HG03575 (cell line): ENCODE results near the gene MTMR4.

Source experiments
- ATAC-seq: cut with Tn5 transposase; IDR thresholded peaks from one replicate; pipeline ENCODE4 v1.9.1; 2021; ENCODE audit not compliant: unreplicated experiment, insufficient number of reproducible peaks, low FRiP score; ENCODE audit errors: extremely low read depth

Gene MTMR4

DNA sequence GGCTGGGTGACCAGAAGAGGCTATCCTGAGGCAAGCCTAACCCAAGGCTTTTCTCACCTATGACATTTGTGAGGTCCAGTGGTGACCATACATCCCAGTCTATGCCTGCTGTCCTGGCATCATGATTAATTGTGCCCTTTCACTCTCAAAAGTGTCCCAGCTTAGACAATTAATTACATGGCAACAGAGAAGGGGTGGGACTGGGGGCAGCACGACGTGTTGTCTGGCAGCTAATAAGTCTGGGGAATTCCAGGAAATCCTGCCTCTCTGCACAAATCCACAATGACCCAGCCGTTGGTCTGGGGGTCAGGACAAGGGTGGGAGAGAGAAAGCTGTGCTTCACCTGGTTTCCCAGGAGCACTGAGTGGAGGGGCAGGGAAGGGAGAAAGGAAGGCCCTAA lies 14.0 kb upstream of the MTMR4 start:
- ATAC-seq = no peak

- no peak for ATAC-seq
Observed at GRCh38 chr17:58527949-58528348, 13.5 kb upstream of the MTMR4 start.

GRCh38 chr17:58527306-58527705 lies 12.9 kb upstream of the MTMR4 start:
- ATAC-seq = no peak

DNA sequence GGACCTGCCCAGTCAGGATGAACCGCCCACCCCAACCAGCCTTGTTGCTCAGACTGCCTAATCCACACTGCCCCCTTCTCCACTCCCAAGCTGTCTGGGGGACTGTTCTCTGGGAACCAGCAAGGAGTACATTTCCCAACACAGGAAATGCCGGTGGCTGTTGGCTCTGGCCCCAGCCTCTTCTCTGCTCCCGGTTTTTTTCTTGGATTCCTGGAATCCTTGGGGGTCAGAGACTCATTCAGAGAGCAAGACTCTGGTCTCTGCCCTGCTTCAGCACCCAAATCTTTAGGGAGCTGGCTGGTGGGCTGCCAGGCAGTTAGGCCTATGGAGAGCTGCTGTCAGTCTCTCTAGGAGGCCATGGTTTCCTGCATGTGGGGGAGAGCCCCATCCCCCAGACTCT lies 10.8 kb upstream of the MTMR4 start:
- no peak for ATAC-seq

GRCh38 chr17:58521680-58522079 lies 7.2 kb upstream of the MTMR4 start:
- ATAC-seq = no peak

- no peak for ATAC-seq
Observed at GRCh38 chr17:58520843-58521430, 6.5 kb upstream of the MTMR4 start.

DNA sequence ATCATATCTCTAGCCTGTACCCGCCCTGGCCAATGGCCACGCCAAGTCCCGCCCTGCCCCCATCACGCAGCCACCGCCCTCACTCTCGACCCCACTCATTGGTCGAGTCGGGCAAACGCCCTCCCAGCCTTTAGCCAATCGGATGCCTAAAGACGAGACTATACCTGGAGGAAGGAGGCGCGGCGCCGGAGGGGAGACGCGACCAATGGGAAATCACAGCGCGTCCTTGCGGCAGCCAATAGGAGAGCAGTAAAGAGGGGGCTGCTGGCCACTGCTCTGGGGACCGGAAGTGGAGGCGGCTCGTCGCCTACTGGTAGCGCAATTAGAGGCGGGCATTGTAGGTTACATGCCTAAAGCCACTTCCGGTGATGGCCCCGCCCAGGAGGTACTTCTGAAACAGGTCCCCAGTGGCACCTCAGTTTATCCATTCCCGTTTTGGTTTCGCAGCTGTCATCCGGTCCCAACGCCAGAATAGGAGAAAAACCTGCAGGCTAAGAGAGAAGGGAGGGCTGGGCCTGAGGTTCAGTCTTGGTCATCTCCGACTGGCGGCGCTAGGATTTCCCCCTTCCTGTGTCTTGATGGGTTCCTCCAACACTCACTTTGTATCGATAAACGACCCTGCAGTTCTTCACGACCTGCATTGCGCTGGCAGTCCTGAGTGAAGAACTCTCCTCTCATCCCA lies 3.6 kb upstream of the MTMR4 start:
- peak; percentile 65 for ATAC-seq

DNA sequence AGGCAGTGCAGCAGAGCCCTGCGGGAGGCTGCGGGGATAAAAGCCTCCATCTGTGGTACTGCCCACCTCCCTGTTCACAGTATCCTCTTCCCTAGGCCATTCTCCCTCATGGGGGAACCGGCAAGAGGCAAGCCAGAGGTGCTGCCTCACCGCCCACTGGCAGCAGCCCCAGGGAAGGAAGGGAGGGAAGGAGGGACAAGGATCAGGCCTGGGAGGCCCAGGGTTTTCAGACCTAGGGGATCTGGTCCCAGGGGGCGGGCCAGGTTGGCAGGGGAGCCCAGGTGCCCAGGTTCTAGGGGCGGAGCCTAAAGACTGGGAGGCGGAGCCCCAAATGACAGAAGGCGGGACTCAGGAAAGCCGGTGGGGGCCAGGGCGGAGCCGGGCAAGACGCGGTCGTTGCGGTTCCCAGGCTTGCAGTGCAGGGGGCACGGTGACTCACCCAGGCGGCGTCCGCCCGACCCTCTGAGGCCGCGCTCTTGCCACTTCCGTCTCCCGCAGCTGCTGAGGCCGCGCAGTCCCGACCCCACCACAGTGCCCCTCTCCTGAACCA lies 3.0 kb upstream of the MTMR4 start:
- no peak for ATAC-seq

DNA sequence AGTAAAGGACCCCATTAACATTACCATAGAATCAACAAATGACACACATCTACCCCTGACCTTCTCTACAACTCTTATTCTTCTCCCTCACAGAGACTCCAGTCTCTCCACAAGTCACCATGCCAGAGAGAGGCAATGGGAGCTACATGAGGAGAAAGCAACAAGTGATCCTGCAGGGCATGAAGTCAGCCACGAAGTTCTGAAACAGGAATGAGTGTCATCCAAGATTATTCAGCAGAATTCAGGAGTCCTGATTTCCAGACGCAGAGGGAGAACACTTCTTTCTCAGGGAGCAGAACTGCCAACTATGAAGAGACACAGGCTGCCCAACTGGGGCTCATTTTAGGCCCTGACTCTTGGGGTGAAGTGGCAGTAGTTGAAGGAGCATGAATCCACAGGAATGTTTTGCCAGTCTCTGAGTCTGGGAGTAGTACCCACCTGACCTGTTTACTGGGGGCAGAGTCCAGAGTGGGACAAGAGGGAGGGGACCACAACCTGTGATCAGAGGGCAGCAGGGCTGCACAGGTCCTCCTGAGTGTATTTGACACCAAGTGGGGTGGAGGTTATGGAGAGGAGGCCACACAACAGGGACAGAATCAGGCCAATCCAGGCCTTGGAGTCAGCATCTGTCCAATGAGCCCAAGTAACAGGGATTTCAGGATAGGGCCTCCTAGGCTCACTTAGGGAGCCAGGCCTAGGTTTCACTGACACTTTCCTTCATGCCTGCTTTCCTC lies 2.4 kb upstream of the MTMR4 start:
- ATAC-seq = no peak

- no peak for ATAC-seq
Observed at GRCh38 chr17:58515286-58515685, 848 bp upstream of the MTMR4 start.

GRCh38 chr17:58514770-58515157 lies 326 bp upstream of the MTMR4 start:
- ATAC-seq = no peak

DNA sequence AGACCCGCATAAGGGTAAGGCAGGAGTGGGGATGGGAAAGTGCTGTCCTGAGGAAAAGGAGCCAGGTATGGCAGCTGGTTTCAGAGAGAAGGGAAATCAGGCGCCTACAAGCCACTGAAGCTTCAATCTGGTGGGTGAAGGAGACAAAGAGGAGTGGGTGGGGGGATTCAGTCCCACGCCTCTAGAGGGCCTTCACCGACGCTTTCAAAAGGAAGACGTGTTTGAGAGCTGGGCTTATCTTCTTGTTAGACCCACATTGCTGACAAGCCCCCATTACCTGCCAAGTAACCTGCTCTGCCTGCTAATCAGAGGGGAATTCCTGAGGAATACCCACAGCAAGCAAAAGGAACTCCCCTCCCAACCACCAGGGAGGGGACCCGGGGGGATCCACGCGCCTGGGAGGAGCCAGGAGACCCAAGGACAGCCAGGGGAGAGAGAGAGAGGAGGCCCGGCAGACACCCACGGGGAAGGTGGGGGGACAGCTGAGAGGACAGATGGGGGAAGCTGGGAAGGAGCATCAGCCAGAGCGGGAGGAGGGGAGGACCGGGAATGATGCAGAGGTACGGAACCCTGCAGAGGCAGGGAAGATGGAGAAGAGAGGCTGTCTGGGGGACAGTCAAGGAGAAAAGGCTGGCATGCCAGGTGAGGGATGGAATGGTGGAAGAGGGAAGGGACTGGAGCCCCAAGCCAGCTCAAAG lies 1.0 kb downstream of the MTMR4 start:
- no peak for ATAC-seq

DNA sequence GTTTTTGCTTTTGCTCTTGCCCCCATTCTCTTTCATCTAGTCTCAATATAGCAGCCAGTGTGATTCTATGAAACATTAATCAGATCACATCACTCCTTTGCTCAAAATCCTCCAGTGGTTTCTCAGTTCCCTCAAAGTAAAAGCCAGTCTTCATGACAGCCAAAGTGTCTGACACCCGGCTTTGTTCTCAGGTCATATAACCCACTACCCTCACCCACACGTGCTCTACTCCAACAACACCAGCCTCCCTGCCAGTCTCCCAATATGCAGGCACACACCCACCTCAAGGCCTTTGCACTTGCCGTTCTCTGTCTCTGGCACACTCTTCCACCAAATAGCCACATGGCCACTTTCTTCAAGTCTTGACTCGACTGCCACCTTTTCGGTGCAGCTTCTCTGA lies 4.4 kb downstream of the MTMR4 start:
- no peak for ATAC-seq

DNA sequence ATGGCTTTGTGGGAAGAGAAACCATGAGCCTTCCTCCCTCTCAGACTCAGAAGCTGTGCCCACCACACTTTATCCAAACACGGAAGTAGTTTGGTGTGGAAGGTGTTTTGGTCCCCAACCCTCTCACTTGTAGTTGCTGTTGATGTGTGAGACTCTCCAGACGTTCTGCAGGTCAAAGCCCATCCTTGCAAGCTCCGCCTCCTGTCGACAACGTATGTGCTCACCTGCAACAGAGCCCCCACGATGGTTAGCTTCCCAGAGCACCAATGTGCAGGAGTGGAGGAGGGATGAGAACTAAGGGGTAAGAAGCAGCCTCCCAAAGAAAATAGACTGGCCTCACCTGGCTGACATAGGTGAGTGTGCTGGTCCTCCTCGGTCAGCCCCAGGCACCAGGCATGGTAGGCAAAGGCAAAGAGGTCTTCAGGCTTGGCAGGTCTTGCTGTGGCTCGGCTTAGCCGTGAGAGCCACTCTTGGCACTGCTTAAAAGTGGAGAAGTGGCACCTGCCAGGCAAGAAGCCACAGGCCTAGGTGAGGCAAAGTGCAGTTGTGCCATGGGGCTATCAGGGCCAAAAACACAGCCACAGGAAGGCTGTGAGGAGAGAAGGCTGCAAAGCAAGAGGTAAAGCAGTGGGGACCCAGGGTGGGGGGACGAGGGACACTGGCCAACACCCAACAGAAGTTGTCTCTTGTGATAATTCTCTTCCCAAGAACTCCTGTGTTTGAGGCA lies 5.9 kb downstream of the MTMR4 start:
- no peak for ATAC-seq

GRCh38 chr17:58507123-58507634 lies 7.3 kb downstream of the MTMR4 start:
- ATAC-seq = no peak

DNA sequence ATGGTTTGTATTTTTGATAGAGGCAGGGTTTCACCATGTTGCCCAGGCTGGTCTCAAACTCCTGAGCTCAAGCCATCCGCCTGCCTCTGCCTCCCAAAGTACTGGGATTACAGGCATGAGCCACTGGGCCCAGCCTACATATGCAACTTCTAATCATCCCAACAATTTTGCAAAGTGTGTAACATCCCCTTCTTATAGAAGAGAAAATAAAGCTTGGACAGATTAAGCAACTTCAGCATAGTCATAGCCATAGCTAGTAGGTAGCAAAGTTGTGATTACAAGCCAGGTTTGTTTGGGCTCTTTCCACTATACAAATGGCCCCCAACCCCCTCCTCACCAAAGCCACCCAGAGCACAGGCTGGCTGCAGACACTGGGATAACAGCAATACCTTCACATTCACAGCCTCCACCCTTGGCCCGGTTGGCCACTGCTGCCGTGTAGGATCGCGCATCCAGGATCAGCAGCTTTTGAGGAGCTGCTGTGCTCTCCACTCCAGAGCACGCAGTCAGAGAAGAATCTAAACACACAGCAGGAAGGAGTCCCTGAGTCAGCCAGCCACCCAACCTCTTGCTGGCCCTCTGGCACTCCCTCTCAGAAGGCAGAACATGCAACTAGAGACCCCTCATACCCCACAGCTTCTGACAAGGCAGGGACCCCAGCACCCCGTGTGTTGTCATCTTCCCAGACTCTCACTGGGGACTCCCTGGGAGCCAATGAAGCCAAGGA lies 7.9 kb downstream of the MTMR4 start:
- ATAC-seq = no peak

DNA sequence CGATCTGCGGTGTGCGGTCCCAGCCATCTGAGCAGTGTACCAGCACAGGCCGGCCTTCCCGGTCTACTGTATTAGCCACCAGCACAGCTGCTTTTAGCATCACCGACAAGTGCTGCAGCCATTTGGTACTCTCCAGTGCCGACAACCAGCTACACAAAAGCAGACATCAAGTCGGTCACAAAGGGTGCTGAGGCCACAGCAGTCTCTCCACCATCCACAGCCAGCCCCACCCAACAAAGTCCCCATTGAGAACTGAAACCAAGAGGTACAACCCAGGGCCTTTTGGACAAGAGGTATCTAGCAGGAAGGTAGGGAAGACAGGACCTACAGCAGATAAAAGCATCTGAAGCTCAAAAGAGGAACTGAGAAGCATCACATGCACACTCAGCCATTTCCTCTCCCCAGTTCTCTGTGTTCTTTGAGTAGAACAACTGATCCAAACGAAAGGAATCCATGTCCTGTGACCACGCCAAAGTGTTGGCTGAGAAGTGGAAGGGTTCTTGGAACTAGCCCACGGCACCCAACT lies 9.5 kb downstream of the MTMR4 start:
- no peak for ATAC-seq

GRCh38 chr17:58503866-58504265 lies 10.6 kb downstream of the MTMR4 start:
- ATAC-seq = no peak
